Loucy (cell line): Measurements from ENCODE around the gene SHC3.

ENCODE experiments used
- H2AFZ ChIP-seq: fragments of 200-600 bp; sonication (generic); 2 replicates; pipeline ENCODE4 v1.6.0; 2016; ENCODE audit warnings: antibody characterized with exemption, mild to moderate bottlenecking, low read length, moderate library complexity
- H3F3A ChIP-seq: fragments of 200-600 bp; 2 replicates; pipeline ENCODE4 v1.6.0; 2016; ENCODE audit warnings: antibody characterized with exemption, low read depth, mild to moderate bottlenecking
- H3K27me3 ChIP-seq: fragments of 200-600 bp; sonication (generic); 2 replicates; pipeline ENCODE4 v1.6.1; 2014; ENCODE audit warnings: low read length, mild to moderate bottlenecking; ENCODE audit not compliant: insufficient read depth, poor library complexity, severe bottlenecking
- H3K36me3 ChIP-seq: fragments of 200-600 bp; sonication (generic); 2 replicates; pipeline ENCODE4 v1.6.1; 2016; ENCODE audit warnings: low read length; ENCODE audit not compliant: insufficient read depth
- H3K4me1 ChIP-seq: fragments of 200-600 bp; sonication (generic); 2 replicates; pipeline ENCODE4 v1.5.1; 2014; ENCODE audit warnings: low read length, mild to moderate bottlenecking; ENCODE audit not compliant: insufficient read depth, poor library complexity, severe bottlenecking
- H3K4me2 ChIP-seq: fragments of 200-600 bp; sonication (generic); 2 replicates; pipeline ENCODE4 v1.6.0; 2014; ENCODE audit warnings: antibody characterized with exemption, low read length, low read depth, mild to moderate bottlenecking; ENCODE audit not compliant: poor library complexity, severe bottlenecking
- H3K4me3 ChIP-seq: fragments of 200-600 bp; sonication (generic); 2 replicates; pipeline ENCODE4 v1.5.1; 2014; ENCODE audit warnings: low read length, mild to moderate bottlenecking, mixed read lengths; ENCODE audit not compliant: poor library complexity, severe bottlenecking
- H3K79me2 ChIP-seq: fragments of 200-600 bp; sonication (generic); 2 replicates; pipeline ENCODE4 v1.6.1; 2014; ENCODE audit warnings: low read length; ENCODE audit not compliant: insufficient read depth
- H3K9ac ChIP-seq: fragments of 200-600 bp; sonication (generic); 2 replicates; pipeline ENCODE4 v1.6.0; 2014; ENCODE audit warnings: mild to moderate bottlenecking, low read depth, low read length, moderate library complexity; ENCODE audit not compliant: poor library complexity, severe bottlenecking
- H3K9me2 ChIP-seq: fragments of 200-600 bp; sonication (generic); replicated peaks from 2 replicates; pipeline ENCODE4 v1.6.1; 2016; ENCODE audit warnings: low read depth, low read length, mixed read lengths
- H3K9me3 ChIP-seq: fragments of 200-600 bp; sonication (generic); 2 replicates; pipeline ENCODE4 v1.6.1; 2014; ENCODE audit warnings: mild to moderate bottlenecking, antibody characterized with exemption, low read length, low read depth; ENCODE audit not compliant: insufficient read depth
- H4K20me1 ChIP-seq: fragments of 200-600 bp; sonication (generic); 2 replicates; pipeline ENCODE4 v1.6.0; 2014; ENCODE audit warnings: antibody characterized with exemption, low read length, mild to moderate bottlenecking; ENCODE audit not compliant: insufficient read depth, poor library complexity, severe bottlenecking
- EZH2phosphoT487 ChIP-seq: fragments of 200-600 bp; IDR thresholded peaks from 2 replicates; pipeline ENCODE4 v1.6.1; 2018; ENCODE audit warnings: antibody characterized with exemption, mild to moderate bottlenecking, moderate library complexity, borderline replicate concordance
- TF ChIP-seq, protein P1 (sequence below): fragments of 200-600 bp; sonication (generic); conservative IDR thresholded peaks from 2 replicates; pipeline ENCODE4 v1.5.1; 2014; ENCODE audit warnings: mild to moderate bottlenecking, antibody characterized with exemption, low read length

SHC3 gene

DNA sequence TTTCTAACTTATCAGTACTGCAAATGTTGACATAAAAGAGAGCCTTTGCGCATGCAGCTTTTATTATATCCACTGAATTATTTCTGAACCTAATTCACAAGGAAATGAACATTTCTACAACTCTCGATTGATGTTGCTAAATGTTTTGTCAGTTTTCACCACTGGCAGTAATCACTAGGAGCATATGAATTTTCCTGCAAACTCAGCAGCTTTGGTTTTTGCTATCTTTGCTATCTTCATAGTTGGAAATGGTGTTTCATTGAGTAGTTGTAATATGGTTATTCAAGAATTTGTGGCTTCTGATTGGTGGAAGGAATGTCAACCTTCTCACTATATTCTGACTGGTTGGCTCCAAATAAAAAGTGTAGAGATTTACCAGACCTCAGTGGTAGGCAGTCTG lies 8.9 kb upstream of the SHC3 start:
- Histone ChIP-seq H3K9me3 (no peaks in the 10 kb centered on the region), H3K4me2 (no peak overlapping the region), H3K4me1 (no peaks in the 10 kb centered on the region), H2AFZ (no peak overlapping the region), H3K36me3 (no peaks in the 10 kb centered on the region), H3K79me2 (no peaks in the 10 kb centered on the region), H3F3A (no peaks in the 10 kb centered on the region), H3K27me3 (no peaks in the 10 kb centered on the region), H3K9me2 (no peaks in the 10 kb centered on the region), H3K4me3 (no peak overlapping the region), H4K20me1 (no peaks in the 10 kb centered on the region), H3K9ac (no peak overlapping the region)
- TF ChIP-seq EZH2phosphoT487: no peak
- TF ChIP-seq, protein P1, sequence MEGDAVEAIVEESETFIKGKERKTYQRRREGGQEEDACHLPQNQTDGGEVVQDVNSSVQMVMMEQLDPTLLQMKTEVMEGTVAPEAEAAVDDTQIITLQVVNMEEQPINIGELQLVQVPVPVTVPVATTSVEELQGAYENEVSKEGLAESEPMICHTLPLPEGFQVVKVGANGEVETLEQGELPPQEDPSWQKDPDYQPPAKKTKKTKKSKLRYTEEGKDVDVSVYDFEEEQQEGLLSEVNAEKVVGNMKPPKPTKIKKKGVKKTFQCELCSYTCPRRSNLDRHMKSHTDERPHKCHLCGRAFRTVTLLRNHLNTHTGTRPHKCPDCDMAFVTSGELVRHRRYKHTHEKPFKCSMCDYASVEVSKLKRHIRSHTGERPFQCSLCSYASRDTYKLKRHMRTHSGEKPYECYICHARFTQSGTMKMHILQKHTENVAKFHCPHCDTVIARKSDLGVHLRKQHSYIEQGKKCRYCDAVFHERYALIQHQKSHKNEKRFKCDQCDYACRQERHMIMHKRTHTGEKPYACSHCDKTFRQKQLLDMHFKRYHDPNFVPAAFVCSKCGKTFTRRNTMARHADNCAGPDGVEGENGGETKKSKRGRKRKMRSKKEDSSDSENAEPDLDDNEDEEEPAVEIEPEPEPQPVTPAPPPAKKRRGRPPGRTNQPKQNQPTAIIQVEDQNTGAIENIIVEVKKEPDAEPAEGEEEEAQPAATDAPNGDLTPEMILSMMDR: no peak

GRCh38 chr9:89186960-89187359 lies 8.3 kb upstream of the SHC3 start:
- H3F3A ChIP-seq: no peaks in the 10 kb centered on the region
- H3K9me3 ChIP-seq: no peaks in the 10 kb centered on the region
- H2AFZ ChIP-seq: no peak overlapping the region
- no peaks in the 10 kb centered on the region for H3K36me3 ChIP-seq
- no peak overlapping the region for H3K9ac ChIP-seq
- no peaks in the 10 kb centered on the region for H3K9me2 ChIP-seq
- H3K27me3 ChIP-seq: no peaks in the 10 kb centered on the region
- H3K4me3 ChIP-seq: no peak overlapping the region
- no peaks in the 10 kb centered on the region for H4K20me1 ChIP-seq
- no peaks in the 10 kb centered on the region for H3K79me2 ChIP-seq
- H3K4me2 ChIP-seq: no peak overlapping the region
- H3K4me1 ChIP-seq: no peaks in the 10 kb centered on the region
- TF ChIP-seq EZH2phosphoT487: no peak
- TF ChIP-seq, protein P1: no peak

GRCh38 chr9:89185980-89186379 lies 7.4 kb upstream of the SHC3 start:
- H3K4me1 ChIP-seq: no peaks in the 10 kb centered on the region
- H3K9ac ChIP-seq: no peak overlapping the region
- H3K9me3 ChIP-seq: no peaks in the 10 kb centered on the region
- H3K4me2 ChIP-seq: no peak overlapping the region
- no peaks in the 10 kb centered on the region for H3K9me2 ChIP-seq
- no peak overlapping the region for H2AFZ ChIP-seq
- no peaks in the 10 kb centered on the region for H3K79me2 ChIP-seq
- no peak for TF ChIP-seq EZH2phosphoT487
- TF ChIP-seq, protein P1: no peak
- no peaks in the 10 kb centered on the region for H3K27me3 ChIP-seq
- no peak overlapping the region for H3K4me3 ChIP-seq
- no peaks in the 10 kb centered on the region for H4K20me1 ChIP-seq
- H3F3A ChIP-seq: no peaks in the 10 kb centered on the region
- no peaks in the 10 kb centered on the region for H3K36me3 ChIP-seq
